RWPE2 (cell line): ENCODE data around the gene USP37.

Source experiments
- ATAC-seq: fragments of 200-7000 bp; cut with Tn5 transposase; 3 replicates; pipeline ENCODE4 v1.9.1; 2021; ENCODE audit warnings: low read depth
- DNase-seq: peaks from one replicate; pipeline ENCODE4 v3.0.0-alpha.2; 2020; ENCODE audit warnings: low spot score
- H3K27ac ChIP-seq: fragments of 450-650 bp; 2 replicates; pipeline ENCODE4 v1.5.1; 2017; ENCODE audit warnings: mild to moderate bottlenecking; ENCODE audit not compliant: poor library complexity, severe bottlenecking
- H3K27me3 ChIP-seq: fragments of 250-450 bp; sonication (Bioruptor Pico); 2 replicates; pipeline ENCODE4 v1.5.1; 2021; ENCODE audit warnings: mild to moderate bottlenecking, moderate library complexity; ENCODE audit not compliant: insufficient read depth, poor library complexity, severe bottlenecking
- H3K36me3 ChIP-seq: fragments of 250-450 bp; sonication (Bioruptor Pico); 2 replicates; pipeline ENCODE4 v1.5.1; 2020; ENCODE audit warnings: low read depth, mild to moderate bottlenecking, moderate library complexity
- H3K4me1 ChIP-seq: fragments of 250-450 bp; sonication (Bioruptor Pico); 2 replicates; pipeline ENCODE4 v1.5.1; 2021; ENCODE audit warnings: mild to moderate bottlenecking, moderate library complexity; ENCODE audit not compliant: insufficient read depth, poor library complexity, severe bottlenecking
- H3K4me3 ChIP-seq: fragments of 250-450 bp; sonication (Bioruptor Pico); 2 replicates; pipeline ENCODE4 v1.5.1; 2021; ENCODE audit warnings: mild to moderate bottlenecking, moderate library complexity; ENCODE audit not compliant: severe bottlenecking
- H3K9me3 ChIP-seq: fragments of 250-450 bp; sonication (Bioruptor Pico); 2 replicates; pipeline ENCODE4 v1.5.1; 2021; ENCODE audit warnings: mild to moderate bottlenecking, moderate library complexity; ENCODE audit not compliant: severe bottlenecking
- TF ChIP-seq, protein P1 (sequence below): fragments of 450-650 bp; IDR thresholded peaks from one replicate; pipeline ENCODE4 v1.5.1; 2017; ENCODE audit warnings: mild to moderate bottlenecking, moderate library complexity; ENCODE audit not compliant: poor library complexity, severe bottlenecking

Gene USP37

DNA sequence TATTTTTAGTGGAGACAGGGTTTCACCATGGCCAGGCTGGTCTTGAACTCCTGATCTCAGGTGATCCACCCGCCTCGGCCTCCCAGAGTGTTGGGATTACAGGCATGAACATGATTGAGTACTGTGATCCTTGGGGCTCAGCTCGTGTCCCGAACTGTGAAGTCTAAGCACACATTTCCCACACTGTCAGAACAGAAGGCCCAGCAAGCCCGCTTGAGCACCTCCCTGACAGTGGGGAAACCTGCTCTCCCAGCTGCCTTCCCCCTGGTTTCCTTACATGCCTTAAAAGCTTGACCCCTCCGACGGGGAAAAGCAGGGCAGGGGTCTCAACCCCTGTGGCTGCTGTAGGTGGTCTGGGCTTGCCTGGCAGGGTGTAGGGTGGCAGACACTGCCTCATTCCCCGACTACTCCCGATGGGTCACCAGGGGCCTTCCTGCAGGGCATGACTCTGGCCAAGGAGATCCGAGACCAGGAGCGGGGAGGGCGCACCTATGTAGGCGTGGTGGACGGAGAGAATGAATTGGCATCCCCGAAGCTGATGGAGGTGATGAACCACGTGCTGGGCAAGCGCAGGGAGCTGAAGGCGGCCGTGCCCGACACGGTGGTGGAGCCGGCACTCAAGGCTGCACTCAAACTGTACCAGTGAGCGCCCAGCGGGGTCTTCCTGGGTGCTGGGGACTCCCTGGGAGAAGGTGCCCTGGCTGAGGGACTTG, 139.1 kb downstream of the USP37 start:
- TF ChIP-seq, protein P1, sequence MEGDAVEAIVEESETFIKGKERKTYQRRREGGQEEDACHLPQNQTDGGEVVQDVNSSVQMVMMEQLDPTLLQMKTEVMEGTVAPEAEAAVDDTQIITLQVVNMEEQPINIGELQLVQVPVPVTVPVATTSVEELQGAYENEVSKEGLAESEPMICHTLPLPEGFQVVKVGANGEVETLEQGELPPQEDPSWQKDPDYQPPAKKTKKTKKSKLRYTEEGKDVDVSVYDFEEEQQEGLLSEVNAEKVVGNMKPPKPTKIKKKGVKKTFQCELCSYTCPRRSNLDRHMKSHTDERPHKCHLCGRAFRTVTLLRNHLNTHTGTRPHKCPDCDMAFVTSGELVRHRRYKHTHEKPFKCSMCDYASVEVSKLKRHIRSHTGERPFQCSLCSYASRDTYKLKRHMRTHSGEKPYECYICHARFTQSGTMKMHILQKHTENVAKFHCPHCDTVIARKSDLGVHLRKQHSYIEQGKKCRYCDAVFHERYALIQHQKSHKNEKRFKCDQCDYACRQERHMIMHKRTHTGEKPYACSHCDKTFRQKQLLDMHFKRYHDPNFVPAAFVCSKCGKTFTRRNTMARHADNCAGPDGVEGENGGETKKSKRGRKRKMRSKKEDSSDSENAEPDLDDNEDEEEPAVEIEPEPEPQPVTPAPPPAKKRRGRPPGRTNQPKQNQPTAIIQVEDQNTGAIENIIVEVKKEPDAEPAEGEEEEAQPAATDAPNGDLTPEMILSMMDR = no peak
- ATAC-seq = no peak
- no peaks in the 10 kb centered on the region for H3K27me3 ChIP-seq
- no peak overlapping the region for H3K4me3 ChIP-seq
- DNase-seq = no peak
- no peaks in the 10 kb centered on the region for H3K4me1 ChIP-seq
- no peaks in the 10 kb centered on the region for H3K36me3 ChIP-seq
- no peaks in the 10 kb centered on the region for H3K9me3 ChIP-seq
- no peak overlapping the region for H3K27ac ChIP-seq

DNA sequence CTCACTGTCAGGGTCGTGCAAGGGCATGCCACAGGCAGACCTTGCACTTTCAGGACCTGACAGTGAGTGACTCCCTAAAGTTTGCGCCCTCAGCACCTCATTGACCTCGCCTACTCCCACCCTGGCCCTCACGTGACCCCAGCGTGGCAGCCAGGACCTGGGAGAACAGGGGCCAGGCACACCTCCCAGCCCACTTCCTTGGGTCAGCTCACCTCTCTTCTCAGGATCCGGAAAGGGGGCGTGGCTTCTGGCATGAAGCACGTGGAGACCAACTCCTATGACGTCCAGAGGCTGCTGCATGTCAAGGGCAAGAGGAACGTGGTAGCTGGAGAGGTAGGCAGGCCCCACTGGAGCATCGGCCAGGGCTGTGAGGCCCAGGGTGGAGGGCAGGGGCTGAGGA, 140.4 kb downstream of the USP37 start:
- H3K4me1 ChIP-seq = no peaks in the 10 kb centered on the region
- H3K9me3 ChIP-seq = no peaks in the 10 kb centered on the region
- TF ChIP-seq, protein P1 = no peak
- DNase-seq (no peak), ATAC-seq (no peak; the same call in 2 of the 3 replicates)
- H3K4me3 ChIP-seq = no peak overlapping the region
- H3K36me3 ChIP-seq = no peaks in the 10 kb centered on the region
- no peaks in the 10 kb centered on the region for H3K27me3 ChIP-seq
- H3K27ac ChIP-seq = no peak overlapping the region

DNA sequence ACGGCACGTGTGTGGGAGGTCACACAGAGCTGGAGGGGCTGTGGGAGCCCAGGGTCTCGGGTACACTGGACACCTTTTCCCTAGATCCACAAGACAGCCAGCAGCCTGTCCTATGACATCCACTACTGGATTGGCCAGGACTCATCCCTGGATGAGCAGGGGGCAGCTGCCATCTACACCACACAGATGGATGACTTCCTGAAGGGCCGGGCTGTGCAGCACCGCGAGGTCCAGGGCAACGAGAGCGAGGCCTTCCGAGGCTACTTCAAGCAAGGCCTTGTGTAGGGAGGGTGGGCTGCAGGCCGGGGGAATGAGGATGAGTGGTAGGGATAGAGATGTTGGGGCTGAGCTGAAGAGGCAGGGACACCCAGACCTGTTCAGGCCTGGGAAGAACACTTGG, 142.6 kb downstream of the USP37 start:
- Histone ChIP-seq H3K4me3 (no peak overlapping the region), H3K27me3 (no peaks in the 10 kb centered on the region), H3K4me1 (no peaks in the 10 kb centered on the region), H3K9me3 (no peaks in the 10 kb centered on the region), H3K36me3 (no peaks in the 10 kb centered on the region), H3K27ac (no peak overlapping the region)
- no peak for DNase-seq
- no peak for ATAC-seq
- TF ChIP-seq, protein P1 = no peak

DNA sequence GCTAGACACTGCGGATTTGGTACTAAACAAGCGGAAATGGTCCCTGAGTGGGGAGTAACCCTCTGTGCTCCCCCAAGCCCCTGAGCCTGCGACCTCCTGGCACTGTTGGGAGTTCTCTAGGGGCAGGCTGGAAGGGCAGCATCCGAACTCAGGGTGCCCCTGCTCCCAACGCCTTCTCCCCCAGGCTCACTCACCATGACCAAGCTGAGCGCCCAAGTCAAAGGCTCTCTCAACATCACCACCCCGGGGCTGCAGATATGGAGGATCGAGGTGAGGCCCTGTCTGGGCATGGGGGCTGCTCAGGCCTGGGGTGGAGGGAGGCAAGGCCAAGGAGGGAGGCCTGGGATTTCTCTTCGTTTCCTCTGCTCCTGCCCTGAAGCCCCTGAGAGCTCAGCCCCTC, 144.6 kb downstream of the USP37 start:
- no peaks in the 10 kb centered on the region for H3K4me1 ChIP-seq
- no peaks in the 10 kb centered on the region for H3K9me3 ChIP-seq
- TF ChIP-seq, protein P1 = no peak
- DNase-seq (no peak), ATAC-seq (no peak)
- H3K4me3 ChIP-seq = no peak overlapping the region
- H3K27me3 ChIP-seq = no peaks in the 10 kb centered on the region
- no peaks in the 10 kb centered on the region for H3K36me3 ChIP-seq
- no peak overlapping the region for H3K27ac ChIP-seq

DNA sequence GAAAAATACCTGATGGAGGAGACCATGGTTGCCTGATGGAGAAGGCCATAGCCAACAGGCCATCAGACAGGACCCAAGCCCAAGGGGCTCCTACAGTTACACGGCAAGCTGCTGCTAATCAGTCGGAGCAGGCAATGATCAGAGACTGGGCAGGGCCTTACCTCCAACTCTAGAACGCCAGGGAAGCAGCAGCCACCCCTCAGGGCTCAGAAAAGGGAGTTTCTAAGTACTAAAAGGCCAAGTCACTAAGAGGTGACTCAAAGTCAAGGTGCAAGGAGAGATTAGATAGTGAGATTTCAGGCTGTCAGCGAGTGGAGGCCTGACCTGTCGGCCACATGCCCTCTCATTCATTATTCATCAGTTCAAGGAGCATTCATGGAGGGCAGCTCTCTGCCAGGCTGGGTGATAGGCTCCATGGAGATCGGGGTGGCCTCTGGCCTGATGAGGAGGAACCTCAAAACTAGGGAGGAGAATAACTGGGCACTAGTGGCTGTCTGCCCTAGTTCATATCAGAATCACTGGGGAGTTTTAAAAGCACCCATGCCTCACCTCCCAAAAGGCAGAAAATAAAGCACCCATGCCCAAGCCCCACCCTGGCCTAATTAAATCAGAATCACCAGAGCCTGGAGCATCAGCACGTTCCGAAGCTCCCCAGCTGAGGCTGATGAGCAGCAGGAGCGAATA, 145.6 kb downstream of the USP37 start:
- DNase-seq (no peak), ATAC-seq (no peak)
- H3K4me1 ChIP-seq = no peaks in the 10 kb centered on the region
- no peak overlapping the region for H3K27ac ChIP-seq
- no peaks in the 10 kb centered on the region for H3K27me3 ChIP-seq
- no peak overlapping the region for H3K4me3 ChIP-seq
- TF ChIP-seq, protein P1 = no peak
- H3K36me3 ChIP-seq = no peaks in the 10 kb centered on the region
- H3K9me3 ChIP-seq = no peaks in the 10 kb centered on the region
